ENCODE measurements around the gene HLA-DPA1. TPM values are rescaled to one million over a fixed set of nuclear protein-coding genes. Genes with fewer than 3 reads are reported as not detected.

Gene HLA-DPA1
- total and polyA plus RNA-seq, 10 of the 15 experiments (the other 5 are each of a cell fraction or from before 2014, with no cell fraction given) = 508 to 1,640 (median 829) TPM

DNA sequence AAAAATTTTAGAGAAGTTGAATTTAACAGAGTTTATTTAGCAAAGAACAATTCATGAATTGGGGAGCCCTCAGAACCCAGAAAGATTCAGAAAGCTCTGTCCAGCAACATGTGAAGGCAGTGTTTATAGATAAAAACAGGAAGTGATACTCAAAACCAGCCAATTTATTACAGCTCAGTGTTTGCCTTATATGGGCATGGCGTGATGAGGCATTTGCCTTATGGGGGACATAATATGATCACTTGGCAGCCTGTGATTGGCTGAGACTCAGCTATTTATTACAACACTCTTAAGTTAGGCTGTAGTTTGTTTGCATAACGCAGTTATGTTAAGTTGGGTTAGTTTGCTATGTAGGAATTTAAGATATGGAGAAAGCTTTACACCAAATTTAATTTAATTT is 11.5 kb downstream of the HLA-DPA1 start (continued):
- TF ChIP-seq ZNF384 (IDR thresholded peaks at IDR 0.05; ENCODE audit: borderline replicate concordance, low read depth, low read length) (no peak), SUPT20H (IDR thresholded peaks at IDR 0.05; ENCODE audit: borderline replicate concordance, control insufficient read depth, low read depth, low read length) (no peak), BACH1 (IDR thresholded peaks at IDR 0.05; ENCODE audit: borderline replicate concordance) (no peak), SIN3A (IDR thresholded peaks at IDR 0.05; ENCODE audit: low read depth, low read length) (no peak), SRF (IDR thresholded peaks at IDR 0.05; ENCODE audit: low read depth in 2 of 2, low read length in 2 of 2) (peak; percentile 98 to 100), IKZF1 (conservative IDR thresholded peaks at IDR 0.05) (no peak), WRNIP1 (IDR thresholded peaks at IDR 0.05; ENCODE audit: borderline replicate concordance, low read depth, low read length) (no peak), MEF2A (IDR thresholded peaks at IDR 0.05; ENCODE audit: insufficient read depth, low read depth, low read length) (no peak), CBX3 (IDR thresholded peaks at IDR 0.05; ENCODE audit: borderline replicate concordance, low read depth) (no peak), POLR2AphosphoS2 (IDR thresholded peaks at IDR 0.05; ENCODE audit: low read depth, low read length) (no peak), BRCA1 (IDR thresholded peaks at IDR 0.05; ENCODE audit: low read depth, low read length) (no peak), PRDM15 (CRISPR knock-in tag; IDR thresholded peaks at IDR 0.05) (no peak), POLR2AphosphoS5 (IDR thresholded peaks at IDR 0.05; ENCODE audit: low read length) (no peak), RBBP5 (conservative IDR thresholded peaks at IDR 0.05) (no peak), TBL1XR1 (IDR thresholded peaks at IDR 0.05; ENCODE audit: low read depth, low read length) (no peak), CEBPB (IDR thresholded peaks at IDR 0.05; ENCODE audit: borderline replicate concordance in 1 of 2, low read depth in 2 of 2, low read length in 2 of 2) (no peak), HDGF (IDR thresholded peaks at IDR 0.05) (no peak), ZNF207 (IDR thresholded peaks at IDR 0.05; ENCODE audit: borderline replicate concordance) (no peak), KDM1A (IDR thresholded peaks at IDR 0.05; ENCODE audit: borderline replicate concordance) (no peak), SUZ12 (IDR thresholded peaks at IDR 0.05; ENCODE audit: unreplicated experiment) (no peak), MEF2B (IDR thresholded peaks at IDR 0.05; ENCODE audit: partially characterized antibody, poor library complexity, severe bottlenecking) (no peak)
- TF ChIP-seq, protein P1, sequence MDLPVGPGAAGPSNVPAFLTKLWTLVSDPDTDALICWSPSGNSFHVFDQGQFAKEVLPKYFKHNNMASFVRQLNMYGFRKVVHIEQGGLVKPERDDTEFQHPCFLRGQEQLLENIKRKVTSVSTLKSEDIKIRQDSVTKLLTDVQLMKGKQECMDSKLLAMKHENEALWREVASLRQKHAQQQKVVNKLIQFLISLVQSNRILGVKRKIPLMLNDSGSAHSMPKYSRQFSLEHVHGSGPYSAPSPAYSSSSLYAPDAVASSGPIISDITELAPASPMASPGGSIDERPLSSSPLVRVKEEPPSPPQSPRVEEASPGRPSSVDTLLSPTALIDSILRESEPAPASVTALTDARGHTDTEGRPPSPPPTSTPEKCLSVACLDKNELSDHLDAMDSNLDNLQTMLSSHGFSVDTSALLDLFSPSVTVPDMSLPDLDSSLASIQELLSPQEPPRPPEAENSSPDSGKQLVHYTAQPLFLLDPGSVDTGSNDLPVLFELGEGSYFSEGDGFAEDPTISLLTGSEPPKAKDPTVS (IDR thresholded peaks at IDR 0.05; ENCODE audit: low read depth, low read length) = no peak
- TF ChIP-seq, protein P2, sequence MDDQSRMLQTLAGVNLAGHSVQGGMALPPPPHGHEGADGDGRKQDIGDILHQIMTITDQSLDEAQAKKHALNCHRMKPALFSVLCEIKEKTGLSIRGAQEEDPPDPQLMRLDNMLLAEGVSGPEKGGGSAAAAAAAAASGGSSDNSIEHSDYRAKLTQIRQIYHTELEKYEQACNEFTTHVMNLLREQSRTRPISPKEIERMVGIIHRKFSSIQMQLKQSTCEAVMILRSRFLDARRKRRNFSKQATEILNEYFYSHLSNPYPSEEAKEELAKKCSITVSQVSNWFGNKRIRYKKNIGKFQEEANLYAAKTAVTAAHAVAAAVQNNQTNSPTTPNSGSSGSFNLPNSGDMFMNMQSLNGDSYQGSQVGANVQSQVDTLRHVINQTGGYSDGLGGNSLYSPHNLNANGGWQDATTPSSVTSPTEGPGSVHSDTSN (IDR thresholded peaks at IDR 0.05; ENCODE audit: insufficient replicate concordance, low read depth, low read length) = no peak

All from GM12878 (cell line).